Cardiac fibroblast (primary cell): Measurements from ENCODE around the gene PRC1.

Source experiments
- DNase-seq, 2 donors: peaks; one replicate each; pipeline versions ENCODE4 v3.0.0 to v3.0.0-alpha.2; 2010; ENCODE audit warnings: low read depth in 2 of 2
- H3K4me3 ChIP-seq, 2 donors: replicated peaks in 1 of 2; 1 replicate in 1 of 2; 2 replicates in 1 of 2; pipeline ENCODE4 v1.5.1; 2011; ENCODE audit warnings: low read depth in 2 of 2, low read length in 2 of 2, mild to moderate bottlenecking in 2 of 2, moderate library complexity in 1 of 2
- TF ChIP-seq, protein P1 (sequence below): IDR thresholded peaks from one replicate; pipeline ENCODE4 v1.5.1; 2011; ENCODE audit warnings: low read depth, mild to moderate bottlenecking, low read length, inconsistent platforms

Gene PRC1

DNA sequence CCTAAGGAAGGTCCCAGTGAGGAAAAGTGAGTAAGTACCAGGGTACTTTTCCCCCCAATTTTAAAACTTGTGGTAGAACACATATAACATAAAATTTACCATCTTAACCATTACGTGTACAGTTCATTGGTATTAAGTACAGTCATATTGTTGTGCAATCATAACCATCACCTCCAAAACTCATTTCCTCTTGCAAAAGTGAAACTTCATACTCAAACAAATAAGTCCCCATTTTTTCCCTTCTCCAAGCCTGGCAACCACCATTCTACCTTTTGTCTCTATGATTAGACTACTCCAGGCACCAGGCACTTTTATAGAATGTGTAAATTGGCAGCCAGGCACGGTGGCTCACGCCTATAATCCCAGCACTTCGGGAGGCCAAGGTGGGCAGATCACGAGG lies 12.2 kb downstream of the PRC1 start:
- TF ChIP-seq, protein P1, sequence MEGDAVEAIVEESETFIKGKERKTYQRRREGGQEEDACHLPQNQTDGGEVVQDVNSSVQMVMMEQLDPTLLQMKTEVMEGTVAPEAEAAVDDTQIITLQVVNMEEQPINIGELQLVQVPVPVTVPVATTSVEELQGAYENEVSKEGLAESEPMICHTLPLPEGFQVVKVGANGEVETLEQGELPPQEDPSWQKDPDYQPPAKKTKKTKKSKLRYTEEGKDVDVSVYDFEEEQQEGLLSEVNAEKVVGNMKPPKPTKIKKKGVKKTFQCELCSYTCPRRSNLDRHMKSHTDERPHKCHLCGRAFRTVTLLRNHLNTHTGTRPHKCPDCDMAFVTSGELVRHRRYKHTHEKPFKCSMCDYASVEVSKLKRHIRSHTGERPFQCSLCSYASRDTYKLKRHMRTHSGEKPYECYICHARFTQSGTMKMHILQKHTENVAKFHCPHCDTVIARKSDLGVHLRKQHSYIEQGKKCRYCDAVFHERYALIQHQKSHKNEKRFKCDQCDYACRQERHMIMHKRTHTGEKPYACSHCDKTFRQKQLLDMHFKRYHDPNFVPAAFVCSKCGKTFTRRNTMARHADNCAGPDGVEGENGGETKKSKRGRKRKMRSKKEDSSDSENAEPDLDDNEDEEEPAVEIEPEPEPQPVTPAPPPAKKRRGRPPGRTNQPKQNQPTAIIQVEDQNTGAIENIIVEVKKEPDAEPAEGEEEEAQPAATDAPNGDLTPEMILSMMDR, result no peak
- DNase-seq, result peak; percentile 50 to 73
- H3K4me3 ChIP-seq, result no peak overlapping the region

DNA sequence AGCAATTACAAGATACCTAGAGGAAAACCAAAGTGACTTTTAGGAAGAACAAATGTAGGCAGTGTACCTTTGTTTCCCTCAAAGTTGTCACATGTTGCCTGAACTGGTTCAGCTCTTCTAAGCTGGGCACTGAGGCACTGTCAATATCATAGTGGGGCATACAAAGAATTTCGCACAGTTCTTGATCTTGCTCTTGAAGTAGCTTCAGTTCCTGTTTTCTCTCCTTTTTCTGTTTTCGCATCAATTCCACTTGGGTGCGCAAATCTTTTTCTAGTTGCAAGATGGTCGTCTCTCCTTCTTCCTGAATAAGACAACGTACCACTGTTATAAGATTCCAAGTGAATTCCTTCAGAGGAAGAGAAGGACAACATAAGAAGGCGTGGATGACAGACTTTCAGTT lies 12.7 kb downstream of the PRC1 start:
- no peak overlapping the region for H3K4me3 ChIP-seq
- no peak for DNase-seq
- TF ChIP-seq, protein P1, result no peak

- TF ChIP-seq, protein P1, result no peak
- no peak for DNase-seq
- no peak overlapping the region for H3K4me3 ChIP-seq
These were observed 14.8 kb downstream of the PRC1 start for GRCh38 chr15:90979582-90979981.

- TF ChIP-seq, protein P1, result no peak
These were observed 20.1 kb downstream of the PRC1 start for GRCh38 chr15:90974216-90974615.

GRCh38 chr15:90972133-90972532 lies 22.2 kb downstream of the PRC1 start:
- no peak overlapping the region for H3K4me3 ChIP-seq
- DNase-seq, result no peak
- TF ChIP-seq, protein P1, result no peak

More at GRCh38 chr15:90974216-90974615, 20.1 kb downstream of the PRC1 start:
- no peak overlapping the region for H3K4me3 ChIP-seq
- no peak for DNase-seq

DNA sequence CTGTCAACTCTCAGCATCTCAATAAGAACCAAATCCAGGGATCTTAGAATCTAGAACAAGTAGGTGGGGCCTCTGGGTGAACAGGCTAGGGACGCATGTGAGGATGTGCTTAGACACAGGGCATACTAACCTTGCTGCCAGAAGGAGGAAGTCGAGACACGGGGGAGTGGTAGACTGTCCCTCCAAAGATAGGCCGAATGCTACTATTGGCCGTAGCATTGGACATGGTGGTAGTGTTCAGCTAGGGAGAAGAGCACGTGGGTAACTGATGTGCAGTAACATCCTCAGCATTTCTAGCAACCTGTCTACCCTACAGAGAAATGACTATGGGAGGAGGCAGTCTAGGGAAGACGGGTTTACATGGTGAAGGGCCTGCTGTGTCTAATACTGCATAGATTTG lies 24.1 kb downstream of the PRC1 start:
- H3K4me3 ChIP-seq, result no peak overlapping the region
- no peak for DNase-seq
- TF ChIP-seq, protein P1, result no peak

DNA sequence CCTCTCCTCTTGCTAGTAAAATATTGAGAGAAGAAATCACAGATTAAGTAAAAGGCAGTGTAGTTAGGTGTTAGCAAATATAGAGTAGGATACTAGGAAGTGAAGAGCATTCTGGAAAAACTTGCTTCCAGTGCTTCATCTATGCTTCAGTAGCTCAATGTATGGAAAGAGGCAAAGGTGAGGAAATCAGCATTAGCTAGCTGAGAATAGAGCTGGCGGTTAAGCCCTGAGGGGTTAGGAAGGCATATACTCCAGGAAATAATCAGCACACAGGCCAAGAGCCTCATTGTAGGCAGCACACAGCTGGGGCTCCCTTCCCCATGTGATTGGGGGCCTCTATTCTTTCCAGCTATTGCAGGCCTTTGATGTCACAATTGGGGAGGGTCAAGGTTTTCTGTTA lies 25.9 kb downstream of the PRC1 start:
- TF ChIP-seq, protein P1, result no peak
- H3K4me3 ChIP-seq, result no peak overlapping the region
- no peak for DNase-seq
